ENCODE measurements around the gene NOTUM.
"Not testable (repeated sequence)": the region's sequence is repeated elsewhere in the genome, so short reads cannot be mapped to it uniquely, and the experiment has no call there.

The NOTUM gene

GRCh38 chr17:81956607-81957589 is 4.1 kb downstream of the NOTUM start:
- DNase-seq, result no peak

GRCh38 chr17:81955756-81956544 is 5.0 kb downstream of the NOTUM start:
- no peak for DNase-seq

GRCh38 chr17:81955058-81955681 is 5.8 kb downstream of the NOTUM start:
- DNase-seq, result no peak

GRCh38 chr17:81954131-81955057 is 6.6 kb downstream of the NOTUM start:
- no peak for DNase-seq

- DNase-seq, result not testable (repeated sequence)
Observed at GRCh38 chr17:81953443-81953842, 7.5 kb downstream of the NOTUM start.

- no peak for DNase-seq
Observed at GRCh38 chr17:81952792-81953228, 8.2 kb downstream of the NOTUM start.

- no peak for DNase-seq
Observed at GRCh38 chr17:81951785-81952684, 9.0 kb downstream of the NOTUM start.

- no peak for DNase-seq
Observed at GRCh38 chr17:81950501-81950900, 10.5 kb downstream of the NOTUM start.

- DNase-seq, result no peak
Observed at GRCh38 chr17:81948635-81949378, 12.2 kb downstream of the NOTUM start.

GRCh38 chr17:81947189-81947588 is 13.8 kb downstream of the NOTUM start, which contains the start of gene MYADML2:
MYADML2 (minus strand) TSS chr17:81947233; CDS start chr17:81941741, 5,492 bp downstream.
- DNase-seq, result no peak

- no peak for DNase-seq
Observed at GRCh38 chr17:81944858-81945257, 16.1 kb downstream of the NOTUM start.

- no peak for DNase-seq
Observed at GRCh38 chr17:81942167-81942553, 18.8 kb downstream of the NOTUM start.

- no peak for DNase-seq
Observed at GRCh38 chr17:81941484-81942166, 19.4 kb downstream of the NOTUM start.

- DNase-seq, result no peak
Observed at GRCh38 chr17:81940538-81941483, 20.2 kb downstream of the NOTUM start.

GRCh38 chr17:81939881-81940385 is 21.1 kb downstream of the NOTUM start:
- no peak for DNase-seq

GRCh38 chr17:81939218-81939617 is 21.8 kb downstream of the NOTUM start:
- no peak for DNase-seq

GRCh38 chr17:81935709-81936084 is 25.3 kb downstream of the NOTUM start:
- no peak for DNase-seq
